ENCODE measurements around the gene PTPRG.

PTPRG gene

GRCh38 chr3:61841111-61841845 lies 279.9 kb downstream of the PTPRG start:
- no peak for DNase-seq

- DNase-seq = no peak
These were observed 280.6 kb downstream of the PTPRG start for GRCh38 chr3:61841988-61842387.

GRCh38 chr3:61844346-61844745 lies 283.0 kb downstream of the PTPRG start:
- no peak for DNase-seq

GRCh38 chr3:61846488-61846887 lies 285.1 kb downstream of the PTPRG start:
- DNase-seq = no peak

- no peak for DNase-seq
These were observed 286.6 kb downstream of the PTPRG start for GRCh38 chr3:61847784-61848462.

- DNase-seq = no peak
These were observed 287.5 kb downstream of the PTPRG start for GRCh38 chr3:61848885-61849284.

- DNase-seq = no peak
These were observed 292.5 kb downstream of the PTPRG start for GRCh38 chr3:61853912-61854311.

- no peak for DNase-seq
These were observed 293.8 kb downstream of the PTPRG start for GRCh38 chr3:61855211-61855610.

- no peak for DNase-seq
These were observed 295.9 kb downstream of the PTPRG start for GRCh38 chr3:61857297-61857696.

- no peak for DNase-seq
These were observed 296.7 kb downstream of the PTPRG start for GRCh38 chr3:61858054-61858453.

GRCh38 chr3:61861410-61861809 lies 300.0 kb downstream of the PTPRG start:
- DNase-seq = no peak

GRCh38 chr3:61862614-61863289 lies 301.4 kb downstream of the PTPRG start:
- DNase-seq = no peak

- DNase-seq = no peak
These were observed 302.2 kb downstream of the PTPRG start for GRCh38 chr3:61863579-61863978.

GRCh38 chr3:61864886-61865285 lies 303.5 kb downstream of the PTPRG start:
- no peak for DNase-seq

- DNase-seq = no peak
These were observed 304.2 kb downstream of the PTPRG start for GRCh38 chr3:61865466-61866152.

GRCh38 chr3:61866153-61866542 lies 304.8 kb downstream of the PTPRG start:
- no peak for DNase-seq

- no peak for DNase-seq
These were observed 305.6 kb downstream of the PTPRG start for GRCh38 chr3:61866961-61867461.

GRCh38 chr3:61868499-61868898 lies 307.1 kb downstream of the PTPRG start:
- no peak for DNase-seq

- no peak for DNase-seq
These were observed 308.0 kb downstream of the PTPRG start for GRCh38 chr3:61869371-61869770.

- DNase-seq = no peak
These were observed 310.3 kb downstream of the PTPRG start for GRCh38 chr3:61871644-61872043.

- DNase-seq = no peak
These were observed 310.8 kb downstream of the PTPRG start for GRCh38 chr3:61872077-61872706.

- DNase-seq = no peak
These were observed 313.9 kb downstream of the PTPRG start for GRCh38 chr3:61875046-61875844.
